K562 (cell line): ENCODE results near the gene SH2D3A. TPM values are rescaled to one million over a fixed set of nuclear protein-coding genes. Genes with fewer than 3 reads are reported as not detected.

Experiments
- ARID3A ChIP-seq: IDR thresholded peaks from 2 replicates; pipeline ENCODE4 v1.6.1; 2012; ENCODE audit warnings: low read depth, low read length, improper control_type of control experiment, borderline replicate concordance
- ATF2 ChIP-seq: sonication (generic); formaldehyde crosslinking; IDR thresholded peaks from 2 replicates; pipeline ENCODE4 v1.8.1; 2022; ENCODE audit warnings: missing genetic modification reagents
- ATF4 ChIP-seq: fragments of 450-650 bp; formaldehyde crosslinking; IDR thresholded peaks from 2 replicates; pipeline ENCODE4 v1.4.0; 2022; ENCODE audit warnings: mild to moderate bottlenecking, moderate library complexity
- CREB3 ChIP-seq: fragments of 450-650 bp; conservative IDR thresholded peaks from 2 replicates; pipeline ENCODE4 v1.6.1; 2016; ENCODE audit warnings: missing genetic modification characterization, low read depth, mild to moderate bottlenecking, missing compliant biosample characterization, moderate library complexity
- DLX4 ChIP-seq: fragments of 250-450 bp; sonication (Bioruptor Pico); IDR thresholded peaks from 2 replicates; pipeline ENCODE4 v1.6.1; 2021; ENCODE audit warnings: mild to moderate bottlenecking
- FOXO4 ChIP-seq: fragments of 450-650 bp; formaldehyde crosslinking; IDR thresholded peaks from 2 replicates; pipeline ENCODE4 v1.4.0; 2020; ENCODE audit warnings: mild to moderate bottlenecking, moderate library complexity
- HNRNPK ChIP-seq: fragments of 200-400 bp; formaldehyde crosslinking; IDR thresholded peaks from one replicate; pipeline ENCODE4 v1.6.1; 2018; ENCODE audit warnings: mild to moderate bottlenecking, low read depth, low read length; ENCODE audit not compliant: poor library complexity, severe bottlenecking
- KHSRP ChIP-seq: fragments of 450-650 bp; IDR thresholded peaks from 2 replicates; pipeline ENCODE4 v1.6.1; 2017
- KLF10 ChIP-seq: fragments of 250-450 bp; sonication (Bioruptor Pico); IDR thresholded peaks from 2 replicates; pipeline ENCODE4 v1.6.1; 2021; ENCODE audit warnings: matching md5 sums
- SNIP1 ChIP-seq: fragments of 450-650 bp; IDR thresholded peaks from 2 replicates; pipeline ENCODE4 v1.7.1; 2017; ENCODE audit warnings: low read depth, mild to moderate bottlenecking
- ZBED1 ChIP-seq: IDR thresholded peaks from 2 replicates; pipeline ENCODE4 v1.6.1; 2014
- ZBTB2 ChIP-seq: fragments of 450-650 bp; IDR thresholded peaks from 2 replicates; pipeline ENCODE4 v1.6.1; 2016; ENCODE audit warnings: antibody characterized with exemption
- ZBTB49 ChIP-seq: sonication (generic); formaldehyde crosslinking; IDR thresholded peaks from 2 replicates; pipeline ENCODE4 v1.8.0; 2022; ENCODE audit warnings: missing genetic modification reagents, mild to moderate bottlenecking, borderline replicate concordance
- ZNF586 ChIP-seq: fragments of 450-650 bp; formaldehyde crosslinking; conservative IDR thresholded peaks from 2 replicates; pipeline ENCODE4 v1.4.0; 2020; ENCODE audit warnings: mild to moderate bottlenecking, moderate library complexity
- ZSCAN32 ChIP-seq: fragments of 450-650 bp; formaldehyde crosslinking; IDR thresholded peaks from 2 replicates; pipeline ENCODE4 v1.4.0; 2020; ENCODE audit warnings: mild to moderate bottlenecking, moderate library complexity
- polyA plus RNA-seq, 8 experiments: library from polyadenylated mRNA; depleted of rRNA in 4 of 8; stranded (reverse) in 5 of 8; unstranded in 3 of 8; fragments of >200 nt; fragmentation: Nextera tagmentation in 2 of 8; fragmentation: Illumina TruSeq in 1 of 8; extraction: Ambion mirVana in 2 of 8; extraction: Trizol in 1 of 8; gene quantifications; 2 replicates each; pipeline versions ENCODE4 v1.2.1 to v1.2.3, GENCODE V29; 2011 to 2014; ENCODE audit warnings: inconsistent platforms in 1 of 8, missing spikeins in 1 of 8
- total RNA-seq, 7 experiments: library from RNA; depleted of rRNA in 6 of 7; stranded (reverse); fragments of >200 nt in 6 of 7; fragmentation: Illumina TruSeq in 2 of 7; extraction: Trizol in 2 of 7; gene quantifications; 2 replicates each; pipeline versions ENCODE4 v1.2.1 to v1.2.3, GENCODE V29; 2011 to 2021; ENCODE audit warnings: low replicate concordance in 1 of 7

SH2D3A gene
- total and polyA plus RNA-seq, 9 of the 15 experiments (the other 6 are each of a cell fraction or from before 2014, with no cell fraction given), result 0.75 to 26.3 (median 8.9) TPM

- no peak for TF ChIP-seq CREB3 (tag)
- TF ChIP-seq ATF2, result no peak
- no peak for TF ChIP-seq DLX4 (CRISPR knock-in tag)
- no peak for TF ChIP-seq FOXO4 (CRISPR knock-in tag)
- no peak for TF ChIP-seq KLF10
- TF ChIP-seq ARID3A, result peak; percentile 99
- TF ChIP-seq ZBED1, result no peak
- TF ChIP-seq HNRNPK, result no peak
- no peak for TF ChIP-seq ZSCAN32 (CRISPR knock-in tag)
- no peak for TF ChIP-seq ZNF586 (CRISPR knock-in tag)
- TF ChIP-seq KHSRP, result peak; percentile 67; the same call in 1 of the 2 replicates
- no peak for TF ChIP-seq ZBTB49
- no peak for TF ChIP-seq ZBTB2
- TF ChIP-seq ATF4 (CRISPR knock-in tag), result no peak
- TF ChIP-seq SNIP1, result no peak
Measured at GRCh38 chr19:6737284-6737872, 29.9 kb downstream of the SH2D3A start, which contains the start of gene GPR108 (continued).
